Measurements from ENCODE around the gene SIRT3.

DNA sequence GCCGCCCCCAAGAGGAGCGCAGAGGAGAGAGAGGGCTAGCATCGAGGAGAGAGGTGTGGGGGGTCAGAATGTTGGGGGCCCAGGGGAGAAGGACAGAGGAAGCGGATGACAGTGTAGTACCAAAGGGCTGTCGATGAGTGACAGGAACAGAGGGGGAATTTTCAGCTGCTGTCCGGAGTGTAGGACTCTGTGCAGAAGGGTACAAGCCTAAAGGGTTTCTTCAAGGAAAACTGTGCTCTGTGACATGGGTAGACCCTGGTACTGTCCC is 36.7 kb upstream of the SIRT3 start:
- TF ChIP-seq, protein P1, sequence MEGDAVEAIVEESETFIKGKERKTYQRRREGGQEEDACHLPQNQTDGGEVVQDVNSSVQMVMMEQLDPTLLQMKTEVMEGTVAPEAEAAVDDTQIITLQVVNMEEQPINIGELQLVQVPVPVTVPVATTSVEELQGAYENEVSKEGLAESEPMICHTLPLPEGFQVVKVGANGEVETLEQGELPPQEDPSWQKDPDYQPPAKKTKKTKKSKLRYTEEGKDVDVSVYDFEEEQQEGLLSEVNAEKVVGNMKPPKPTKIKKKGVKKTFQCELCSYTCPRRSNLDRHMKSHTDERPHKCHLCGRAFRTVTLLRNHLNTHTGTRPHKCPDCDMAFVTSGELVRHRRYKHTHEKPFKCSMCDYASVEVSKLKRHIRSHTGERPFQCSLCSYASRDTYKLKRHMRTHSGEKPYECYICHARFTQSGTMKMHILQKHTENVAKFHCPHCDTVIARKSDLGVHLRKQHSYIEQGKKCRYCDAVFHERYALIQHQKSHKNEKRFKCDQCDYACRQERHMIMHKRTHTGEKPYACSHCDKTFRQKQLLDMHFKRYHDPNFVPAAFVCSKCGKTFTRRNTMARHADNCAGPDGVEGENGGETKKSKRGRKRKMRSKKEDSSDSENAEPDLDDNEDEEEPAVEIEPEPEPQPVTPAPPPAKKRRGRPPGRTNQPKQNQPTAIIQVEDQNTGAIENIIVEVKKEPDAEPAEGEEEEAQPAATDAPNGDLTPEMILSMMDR (conservative IDR thresholded peaks at IDR 0.05; ENCODE audit: low read length): no peak
- TF ChIP-seq EZH2phosphoT487 (IDR thresholded peaks at IDR 0.05; ENCODE audit: borderline replicate concordance): no peak

Data from Loucy (cell line).